HG03575 (cell line): ENCODE data around the gene SPTBN5.

ENCODE experiments used
- ATAC-seq: cut with Tn5 transposase; IDR thresholded peaks from one replicate; pipeline ENCODE4 v1.9.1; 2021; ENCODE audit not compliant: unreplicated experiment, insufficient number of reproducible peaks, low FRiP score; ENCODE audit errors: extremely low read depth

Gene SPTBN5

DNA sequence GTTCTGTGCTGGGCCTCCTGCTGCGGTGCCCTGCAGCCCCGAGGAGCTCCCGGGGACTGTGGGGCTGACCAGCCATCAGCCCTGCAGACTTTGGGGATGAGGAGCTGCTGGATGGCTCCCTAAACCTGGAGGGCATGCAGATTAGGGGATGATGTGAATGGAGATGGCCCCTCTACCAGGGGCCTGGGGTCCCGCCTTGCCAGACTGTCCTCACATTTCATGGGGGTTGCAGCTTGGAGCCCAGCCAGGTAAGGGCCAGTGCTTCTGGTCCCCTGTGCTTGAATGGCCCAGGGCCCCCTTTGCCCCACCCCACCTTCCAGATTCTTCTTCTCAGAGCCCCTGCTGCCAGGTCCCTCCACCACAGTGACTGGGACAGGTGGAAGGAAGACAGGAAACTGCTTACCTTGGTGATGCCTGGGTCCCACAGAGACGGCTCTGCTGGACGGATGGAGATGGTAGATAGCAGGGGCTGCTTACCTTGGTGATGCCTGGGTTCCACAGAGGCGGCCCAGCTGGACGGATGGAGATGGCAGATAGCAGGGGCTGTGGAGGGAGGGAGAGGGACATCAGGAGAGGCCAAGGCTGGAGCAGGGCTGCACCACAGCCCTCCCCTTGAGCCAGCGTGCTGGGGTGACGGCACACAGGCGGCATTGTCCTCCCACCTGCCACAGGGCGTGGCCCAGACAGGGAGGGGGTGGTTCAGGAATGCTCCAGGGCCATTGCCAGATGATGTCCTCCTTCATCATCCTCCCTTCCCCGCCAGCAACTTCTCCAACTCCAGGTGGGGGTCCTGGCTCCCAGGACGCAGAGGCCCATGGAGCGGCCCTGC, at the start of gene SPTBN5:
Gene SPTBN5 (minus strand): TSS at position 632 of the 829 bp plus-strand sequence. CDS start 556 bp downstream, at position 76.
- ATAC-seq, result no peak

GRCh38 chr15:41942886-41943285, 49.0 kb upstream of the SPTBN5 start:
- no peak for ATAC-seq

DNA sequence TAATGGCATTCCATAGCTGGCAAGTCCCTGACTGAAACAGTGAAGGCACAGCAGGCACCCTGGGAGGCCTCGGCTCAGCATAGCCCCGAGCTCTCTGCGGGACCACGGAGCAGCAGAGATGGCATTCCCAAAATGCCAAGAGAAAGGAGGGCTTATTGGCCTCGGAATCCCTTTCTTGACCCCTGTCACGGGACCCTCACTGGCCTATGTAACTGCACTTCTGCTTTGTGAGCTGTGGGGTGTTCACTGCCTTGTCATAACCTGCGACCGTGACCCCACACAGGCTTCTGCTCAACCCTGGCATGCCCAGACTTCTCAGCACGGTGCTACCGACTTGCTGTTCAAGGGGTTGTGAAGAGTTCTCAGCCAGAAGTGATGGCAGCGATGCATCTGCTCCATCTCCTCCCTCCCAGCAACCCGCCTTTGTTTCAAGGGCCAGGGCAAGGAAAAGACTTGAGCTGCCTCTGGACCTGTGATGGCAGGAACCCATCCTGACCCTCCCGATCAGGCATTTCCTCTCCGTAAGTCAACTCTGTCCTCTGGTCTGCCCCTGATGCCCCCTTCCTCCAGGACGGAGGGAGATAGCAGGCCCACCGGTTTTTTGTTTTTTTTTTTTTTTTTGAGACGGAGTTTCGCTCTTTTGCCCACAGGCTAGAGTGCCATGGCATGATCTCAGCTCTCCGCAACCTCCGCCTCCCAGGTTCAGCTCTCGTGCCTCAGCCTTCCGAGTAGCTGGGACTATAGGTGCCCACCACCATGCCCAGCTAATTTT, 48.0 kb upstream of the SPTBN5 start:
- ATAC-seq, result no peak

DNA sequence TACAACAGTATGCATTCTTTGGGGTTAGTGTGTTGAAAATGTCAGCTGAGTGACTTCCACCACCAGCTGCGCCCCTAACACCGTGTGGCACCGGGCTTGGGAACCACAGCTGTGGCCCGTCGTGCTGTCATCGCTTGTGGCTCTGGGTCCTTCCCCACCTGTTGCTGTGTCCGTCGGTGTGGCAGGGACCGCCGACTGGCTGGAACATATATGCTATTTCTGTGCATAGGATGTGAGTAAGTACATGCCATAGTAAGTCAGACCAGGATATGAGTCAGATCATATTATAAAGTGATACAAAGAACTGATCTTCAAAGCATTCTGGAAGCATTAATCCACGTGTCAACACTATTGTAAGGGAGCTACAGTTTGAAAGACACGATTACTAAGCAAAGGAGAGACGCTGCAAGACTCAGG, 46.6 kb upstream of the SPTBN5 start:
- ATAC-seq, result no peak

DNA sequence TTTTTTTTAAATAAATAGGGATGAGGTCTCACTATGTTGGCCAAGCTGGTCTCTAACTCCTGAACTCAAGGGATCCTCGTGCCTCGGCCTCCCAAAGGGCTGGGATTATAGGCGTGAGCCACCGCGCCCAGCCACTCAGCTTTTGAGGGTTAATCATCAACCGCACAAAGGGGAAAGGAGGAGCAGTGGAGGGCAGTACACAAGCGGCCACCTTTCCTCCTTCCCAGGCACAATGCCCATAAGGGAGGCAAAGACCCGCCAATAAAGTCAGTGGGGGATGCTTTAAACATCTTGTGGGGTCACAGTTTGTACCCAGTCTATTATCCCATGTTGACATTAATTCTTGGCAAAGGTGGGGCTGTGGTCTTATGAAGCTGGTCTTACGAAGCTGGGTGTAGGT, 46.1 kb upstream of the SPTBN5 start:
- ATAC-seq, result no peak

DNA sequence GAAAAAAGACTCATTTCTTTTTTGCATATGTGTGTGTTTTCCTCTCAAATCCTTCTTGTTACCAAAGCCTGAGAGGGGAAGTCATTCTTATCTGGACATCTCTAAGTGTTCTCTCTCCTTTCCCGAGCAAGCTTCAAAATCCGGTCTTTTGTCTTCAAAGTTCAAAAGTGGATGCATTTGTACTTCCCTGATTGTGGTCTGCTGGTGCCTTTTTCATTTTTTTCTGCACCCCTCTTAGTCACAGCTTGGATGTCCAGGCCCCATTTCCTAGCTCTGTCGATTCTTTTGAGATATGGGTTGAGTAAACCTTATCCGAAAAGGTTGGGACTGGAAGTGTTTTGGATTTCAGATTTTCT, 43.7 kb upstream of the SPTBN5 start:
- ATAC-seq, result no peak

- ATAC-seq, result no peak
Measured at GRCh38 chr15:41936649-41937567, 43.1 kb upstream of the SPTBN5 start.

GRCh38 chr15:41936155-41936554, 42.3 kb upstream of the SPTBN5 start:
- ATAC-seq, result no peak

GRCh38 chr15:41935566-41936020, 41.7 kb upstream of the SPTBN5 start:
- ATAC-seq, result no peak

DNA sequence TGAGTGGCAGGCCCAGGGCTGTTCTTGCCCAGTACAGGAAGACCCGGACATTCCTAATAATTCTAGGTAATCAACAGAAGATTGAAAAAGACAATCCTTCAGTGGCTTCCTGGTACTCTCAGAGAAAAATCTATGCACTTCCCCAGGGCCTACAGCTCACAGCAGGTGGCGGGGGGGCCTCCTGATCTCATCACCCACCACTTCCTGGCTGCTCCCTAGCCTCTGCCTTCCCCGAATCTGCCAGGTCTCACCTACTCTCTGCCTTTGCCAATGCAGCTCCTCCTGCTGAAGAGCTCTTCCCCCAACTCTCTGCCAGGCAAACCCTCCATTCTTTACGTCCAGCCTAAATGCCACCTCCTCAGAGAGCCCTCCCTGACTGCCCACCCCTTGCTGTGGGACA, 41.0 kb upstream of the SPTBN5 start:
- no peak for ATAC-seq

GRCh38 chr15:41933771-41934170, 39.9 kb upstream of the SPTBN5 start:
- no peak for ATAC-seq

DNA sequence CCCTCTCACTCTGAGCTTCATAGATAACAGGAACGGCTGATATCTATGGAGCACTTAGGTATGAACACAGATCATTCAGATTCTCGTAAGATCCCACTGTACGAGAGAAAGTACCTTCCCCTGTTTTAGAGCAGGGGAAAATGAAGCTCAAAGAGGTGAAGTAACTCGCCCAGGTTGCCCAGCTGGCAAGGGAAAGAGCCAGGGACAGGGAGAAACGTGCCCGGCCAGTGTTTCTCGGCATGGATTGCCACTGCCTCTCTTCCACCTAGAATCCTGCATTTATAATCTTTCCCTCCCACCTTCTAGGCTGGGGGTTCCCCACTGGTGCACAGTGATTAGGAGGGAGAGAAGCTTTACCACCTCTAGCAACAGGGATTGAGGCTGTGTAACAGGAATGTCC, 39.5 kb upstream of the SPTBN5 start:
- no peak for ATAC-seq

DNA sequence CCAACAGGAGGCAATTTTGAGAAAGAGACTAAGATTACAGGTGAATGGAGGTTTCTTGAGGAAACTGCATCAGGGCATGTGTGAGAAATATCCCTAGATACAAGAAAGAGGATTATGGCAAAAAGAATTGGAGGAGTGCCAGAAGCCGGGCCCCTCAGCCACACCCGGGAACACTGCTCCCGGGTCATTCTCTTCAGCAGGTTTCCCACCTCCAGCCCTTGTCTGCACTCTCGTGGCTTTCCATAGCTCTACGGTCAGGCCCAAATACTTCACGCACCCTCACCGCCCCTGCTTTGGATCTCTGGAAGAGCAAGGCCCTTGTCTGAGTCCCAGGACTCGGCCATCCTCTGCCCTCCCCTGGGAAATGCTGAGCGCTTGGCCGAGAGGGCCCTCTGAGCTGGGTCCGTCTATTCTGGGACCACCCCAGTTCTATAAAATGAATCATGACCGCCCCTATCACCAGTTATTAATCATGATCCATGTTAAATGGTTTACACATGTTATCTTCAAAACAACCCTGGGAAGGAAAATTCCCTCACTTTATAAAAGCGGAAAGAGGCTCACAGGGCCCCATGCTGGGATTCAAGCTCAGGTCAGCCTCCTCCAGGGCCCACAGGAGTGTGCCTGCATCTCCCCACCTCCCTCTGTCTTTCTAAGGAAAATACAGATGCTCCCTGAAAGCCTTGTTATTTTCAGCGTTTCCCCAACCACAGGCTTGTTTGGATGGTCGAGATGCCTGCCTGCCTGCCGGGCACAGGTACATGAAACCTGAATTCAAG, 38.8 kb upstream of the SPTBN5 start:
- no peak for ATAC-seq

GRCh38 chr15:41932101-41932500, 38.2 kb upstream of the SPTBN5 start:
- ATAC-seq, result no peak

GRCh38 chr15:41930867-41931222, 37.0 kb upstream of the SPTBN5 start:
- no peak for ATAC-seq

DNA sequence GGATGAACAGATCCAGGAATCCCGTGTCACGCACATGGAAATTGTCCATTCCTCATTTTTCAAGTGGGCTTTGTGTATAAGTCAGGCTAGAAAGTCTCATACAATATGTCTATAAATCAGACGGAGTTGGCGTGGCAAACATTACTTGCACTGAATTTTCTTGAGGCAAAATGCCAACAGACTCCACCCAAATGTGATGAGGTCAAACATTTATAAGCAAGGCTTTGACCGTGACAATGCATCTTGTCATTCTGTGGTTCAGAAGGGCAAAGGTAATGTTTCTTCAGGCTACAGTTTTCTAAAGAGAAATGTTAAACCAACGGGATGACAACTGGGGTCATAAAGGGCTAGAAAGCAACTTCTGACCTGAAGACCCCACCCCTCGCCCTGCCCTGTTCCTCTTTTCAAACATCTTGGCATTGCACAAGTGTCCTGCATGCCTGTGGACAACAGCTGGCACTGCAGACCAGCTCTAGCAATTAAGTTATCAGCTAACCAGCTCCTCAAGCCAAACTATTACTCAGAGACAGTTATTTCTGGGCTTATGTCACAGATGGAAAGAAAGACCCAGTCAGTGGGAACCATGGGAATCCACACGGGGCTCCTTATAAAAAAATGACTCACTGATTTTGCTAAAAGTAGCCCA, 36.5 kb upstream of the SPTBN5 start:
- ATAC-seq, result no peak

DNA sequence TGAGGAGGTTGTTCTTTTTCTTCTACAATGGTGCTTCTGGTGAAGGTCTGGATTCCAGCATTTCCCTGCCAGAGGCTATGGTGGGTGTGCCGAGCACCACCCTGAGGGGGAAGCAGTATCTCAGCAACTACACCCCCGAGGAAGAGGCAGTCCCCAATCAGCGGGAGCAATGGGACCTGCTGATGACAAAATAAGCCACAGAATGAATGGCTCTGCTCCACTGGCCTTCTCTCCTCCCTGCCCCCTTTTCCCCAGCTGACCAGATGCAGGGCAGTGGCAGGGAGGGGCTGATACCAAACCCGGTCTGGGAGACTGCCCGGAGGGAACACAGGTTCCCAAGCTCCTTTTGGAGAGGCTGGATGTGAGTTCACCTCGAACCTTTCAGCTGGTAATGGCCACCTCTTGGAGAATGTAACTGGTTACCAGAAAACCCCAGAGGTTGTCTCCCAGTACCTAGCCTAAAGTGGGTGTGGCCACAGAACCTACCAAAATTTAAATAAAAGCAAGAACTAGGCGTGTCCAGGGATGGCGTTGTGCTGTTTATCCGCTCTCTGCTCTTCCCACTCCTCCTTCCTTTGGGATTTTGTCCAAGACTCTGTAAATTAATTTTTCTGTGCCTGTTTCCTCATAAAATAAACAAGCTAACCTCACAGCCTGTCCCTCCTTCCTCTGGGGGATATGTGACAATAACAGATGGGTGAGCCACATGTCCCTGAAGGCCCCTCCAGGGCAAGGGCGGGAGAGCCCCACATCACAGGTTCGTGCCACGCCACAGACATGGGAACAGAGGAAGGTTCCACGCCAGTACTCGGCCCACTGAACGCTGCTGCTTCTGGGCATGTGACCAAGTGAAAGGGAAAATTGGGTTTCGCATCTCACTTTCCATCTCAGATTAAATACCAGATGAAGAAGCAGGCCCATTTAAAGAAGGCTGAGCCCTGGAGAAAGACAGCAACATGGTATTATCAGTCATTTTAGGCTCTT, 35.1 kb upstream of the SPTBN5 start:
- ATAC-seq, result no peak
